Activated CD8-positive, alpha-beta memory T cell treated with anti-CD3 and anti-CD28 coated beads for 24 hours (primary cell): ENCODE results near the gene SEL1L3.
A peak's percentile ranks its signal among the peaks of the same experiment; 100 is the strongest.

Experiments
- DNase-seq: peaks from one replicate; pipeline ENCODE4 v3.0.0-alpha.2; 2020

The SEL1L3 gene

DNA sequence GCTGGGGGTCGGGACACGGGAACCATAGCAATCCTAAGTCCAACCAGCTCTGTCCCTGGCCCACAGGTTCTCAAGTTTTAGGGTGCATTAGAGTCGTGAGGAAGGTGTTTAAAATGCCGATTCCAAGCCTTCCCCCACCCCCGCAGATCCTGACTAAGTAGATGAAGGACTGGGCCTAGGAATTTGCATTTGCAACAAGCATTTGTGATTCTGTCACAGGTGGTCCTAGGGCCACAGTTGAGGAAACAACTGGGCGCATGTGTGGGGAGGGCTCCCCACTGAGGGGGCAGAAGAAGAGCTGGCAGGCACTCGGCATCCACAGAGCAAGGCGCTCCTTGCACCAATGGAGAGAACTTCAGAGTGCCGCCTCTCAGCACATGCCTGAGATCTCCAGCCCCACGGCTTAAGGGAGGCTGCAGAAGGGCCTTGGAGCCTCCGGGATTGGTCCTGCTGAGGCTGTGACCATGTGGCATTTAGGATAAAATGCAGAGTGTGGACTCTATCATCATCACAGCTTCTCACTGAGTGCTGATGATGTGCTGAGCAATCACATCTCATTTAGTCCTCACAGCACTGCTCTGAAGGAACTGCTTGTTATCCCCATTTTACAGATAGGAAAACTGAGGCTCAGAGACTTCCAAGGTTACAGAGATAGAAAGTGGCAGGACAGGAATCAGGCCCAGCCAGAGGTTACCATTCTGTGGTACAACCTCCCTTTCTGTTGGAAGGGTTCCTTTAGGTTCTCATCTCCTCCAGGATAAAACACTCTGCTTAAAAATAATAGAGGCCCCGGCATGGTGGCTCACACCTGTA lies 16.7 kb downstream of the SEL1L3 start:
- no peak for DNase-seq

DNA sequence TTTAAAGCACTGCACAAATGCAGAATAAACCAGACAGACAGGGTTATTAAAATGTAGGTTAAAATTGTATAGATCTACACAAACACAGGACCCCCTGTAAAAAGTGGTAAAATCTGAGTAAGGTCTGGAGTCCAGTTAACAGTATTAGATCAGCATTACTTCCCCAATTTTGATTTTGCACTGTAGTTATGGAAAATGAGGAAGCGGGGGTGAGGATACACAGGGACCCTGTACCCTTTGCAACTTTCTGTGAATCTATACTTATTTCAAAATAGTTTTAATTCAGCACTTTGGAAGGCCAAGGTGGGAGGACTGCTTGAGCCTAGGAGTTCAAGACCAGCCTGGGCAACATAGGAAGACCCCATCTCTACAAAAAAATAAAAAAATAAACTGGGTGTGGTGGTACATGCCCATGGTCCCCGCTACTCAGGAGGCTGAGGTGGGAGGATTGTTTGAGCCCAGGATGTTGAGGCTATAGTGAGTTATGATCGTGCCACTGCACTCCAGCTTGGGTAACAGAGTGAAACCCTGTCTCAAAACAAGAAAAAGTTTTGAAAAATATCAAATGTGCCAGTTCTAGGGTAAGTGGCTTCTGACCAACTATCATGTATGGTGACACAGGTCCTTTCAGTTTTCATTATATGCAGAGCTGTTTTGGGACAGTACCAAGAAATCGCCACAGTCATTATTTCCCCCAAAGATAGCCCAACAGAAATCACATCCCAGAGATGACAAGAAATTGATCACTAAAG lies 17.7 kb downstream of the SEL1L3 start:
- DNase-seq, result no peak

DNA sequence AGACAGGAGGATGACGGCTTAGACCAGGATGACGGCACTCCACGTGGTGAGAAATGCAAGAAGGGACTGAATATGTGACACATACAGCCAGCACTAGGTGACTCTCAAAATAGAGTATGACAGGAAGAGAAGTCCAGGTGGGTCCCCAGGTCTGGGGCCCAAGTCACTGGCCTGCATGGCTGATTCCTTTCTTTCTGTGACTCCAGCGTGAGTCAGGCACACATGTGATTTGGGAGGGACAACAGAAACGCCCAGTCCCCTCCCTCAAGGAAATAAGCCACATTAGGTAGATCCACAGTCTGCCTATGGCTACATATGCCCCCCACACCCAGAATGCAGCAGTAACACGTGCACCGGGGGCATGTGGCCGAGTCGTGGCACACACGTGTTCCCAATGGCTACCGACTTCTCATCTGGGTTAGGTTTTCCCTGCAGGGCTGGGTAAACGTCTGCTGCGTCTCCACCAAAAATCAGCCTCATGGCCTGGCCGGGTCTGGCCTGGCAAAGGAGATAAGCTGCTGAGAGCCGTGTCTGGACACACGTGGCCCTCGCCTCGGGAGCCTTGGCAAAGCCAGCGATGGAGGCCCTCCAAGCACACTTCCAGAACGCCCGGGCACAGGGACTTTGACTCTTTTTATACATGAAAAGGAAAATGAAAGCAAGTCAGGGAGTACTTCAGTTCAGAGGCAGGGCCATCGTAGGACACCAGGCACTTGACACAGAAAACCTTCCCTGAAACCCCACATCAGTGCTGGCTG lies 19.3 kb downstream of the SEL1L3 start:
- DNase-seq, result no peak

DNA sequence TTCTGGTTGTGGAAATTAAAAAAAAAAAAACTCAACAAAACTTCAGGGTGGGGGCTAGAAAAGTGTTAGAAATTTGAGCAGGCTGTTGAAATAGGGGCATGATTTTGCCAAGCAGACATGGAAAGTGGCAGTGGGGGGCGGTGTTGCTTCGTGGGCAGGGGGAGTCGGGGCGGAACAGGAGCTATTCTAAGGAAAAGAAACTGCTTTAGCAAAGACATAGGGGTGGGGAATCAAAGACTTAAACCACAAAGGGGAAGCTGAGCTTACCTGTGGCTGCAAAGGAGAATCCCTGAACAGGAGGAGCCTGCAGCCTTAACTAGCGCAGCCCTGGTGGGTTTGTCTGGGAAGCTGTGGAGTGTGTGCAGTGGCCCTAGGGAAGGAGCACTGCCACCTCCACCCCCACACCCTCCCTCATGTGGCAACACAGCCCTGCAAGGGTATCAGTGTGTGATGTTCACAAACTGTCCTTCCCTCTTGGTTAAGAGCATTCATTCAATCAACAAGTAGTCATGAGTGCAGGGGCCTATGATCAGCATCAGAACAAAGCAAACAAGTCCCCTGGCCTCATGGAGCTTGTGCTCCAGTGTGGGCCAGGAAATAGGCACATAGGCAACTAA lies 20.5 kb downstream of the SEL1L3 start:
- DNase-seq, result peak; percentile 65

DNA sequence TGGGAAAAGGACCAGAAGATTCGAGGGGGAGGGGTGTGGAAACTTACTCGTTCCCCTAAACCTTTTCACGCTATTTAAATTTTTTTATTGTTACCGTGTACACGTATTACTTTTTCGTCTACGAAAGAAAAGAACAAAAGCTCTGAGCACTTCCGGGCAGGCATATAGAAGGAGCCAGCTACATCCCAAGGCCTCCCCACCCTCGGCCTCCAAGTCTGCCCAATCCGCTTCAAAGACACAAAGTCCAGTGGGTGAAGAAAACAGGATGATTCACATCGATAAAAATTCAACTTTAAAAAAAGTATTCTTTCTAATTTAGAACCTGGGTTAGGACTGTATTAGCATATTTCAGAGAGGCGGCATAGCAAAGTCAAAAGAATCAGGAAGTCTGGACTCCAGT lies 23.1 kb downstream of the SEL1L3 start:
- DNase-seq, result no peak

DNA sequence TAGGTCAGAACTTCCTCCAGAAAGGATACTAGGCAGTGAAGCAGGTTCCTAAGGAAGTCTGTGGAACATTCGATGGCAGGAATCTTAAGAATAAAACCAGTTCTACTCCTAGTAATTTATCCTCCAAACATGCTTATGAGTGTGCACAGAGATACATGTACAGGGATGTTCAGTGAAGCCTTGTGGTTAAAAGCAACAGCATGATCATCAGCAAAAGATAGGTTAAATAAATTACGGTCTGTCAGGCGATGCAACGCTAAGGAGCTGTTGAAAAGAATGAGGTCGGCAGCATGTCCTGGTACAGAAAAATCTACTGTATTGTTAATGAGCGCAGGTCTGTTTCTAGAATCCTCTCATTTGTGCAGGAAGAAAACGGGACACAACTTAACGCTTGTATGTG lies 23.6 kb downstream of the SEL1L3 start:
- DNase-seq, result no peak

DNA sequence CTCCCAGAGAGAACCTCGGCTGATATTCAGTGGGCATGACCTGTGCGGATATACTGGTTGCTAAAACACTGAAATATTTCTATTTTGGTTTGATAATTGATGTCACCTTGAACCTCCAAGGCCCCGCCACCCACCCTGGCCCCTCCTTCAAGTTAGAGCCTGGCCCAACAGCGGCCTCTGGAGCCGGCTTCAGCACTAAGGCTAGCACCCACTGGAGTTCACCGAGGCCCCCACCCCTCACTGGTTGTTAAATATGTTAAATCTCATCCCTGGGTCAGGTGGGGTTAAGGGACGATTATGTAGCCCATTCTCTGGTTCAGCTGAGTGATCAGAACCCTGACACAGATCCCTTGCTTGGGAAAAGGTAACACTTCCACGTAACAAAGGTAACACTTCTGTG lies 24.3 kb downstream of the SEL1L3 start:
- no peak for DNase-seq

DNA sequence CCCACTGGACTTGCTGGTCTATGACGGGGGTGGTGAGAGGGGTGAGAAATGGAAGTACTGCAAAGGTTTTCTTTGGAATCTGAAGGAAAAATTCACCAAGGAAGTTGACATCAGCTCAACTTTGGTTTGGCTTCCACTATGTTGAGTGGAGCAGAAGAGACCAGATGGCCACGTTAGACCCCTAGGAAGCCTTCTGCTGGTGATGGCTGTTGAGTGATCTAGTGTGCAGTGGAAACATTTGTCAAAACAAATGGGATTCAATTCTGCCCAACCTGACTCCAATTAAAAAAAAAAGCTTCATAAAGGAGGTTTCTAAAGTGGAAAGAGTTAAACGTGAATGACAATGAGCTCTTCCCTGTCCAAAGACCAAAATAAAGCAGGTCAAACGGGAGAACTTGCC lies 25.7 kb downstream of the SEL1L3 start:
- no peak for DNase-seq

DNA sequence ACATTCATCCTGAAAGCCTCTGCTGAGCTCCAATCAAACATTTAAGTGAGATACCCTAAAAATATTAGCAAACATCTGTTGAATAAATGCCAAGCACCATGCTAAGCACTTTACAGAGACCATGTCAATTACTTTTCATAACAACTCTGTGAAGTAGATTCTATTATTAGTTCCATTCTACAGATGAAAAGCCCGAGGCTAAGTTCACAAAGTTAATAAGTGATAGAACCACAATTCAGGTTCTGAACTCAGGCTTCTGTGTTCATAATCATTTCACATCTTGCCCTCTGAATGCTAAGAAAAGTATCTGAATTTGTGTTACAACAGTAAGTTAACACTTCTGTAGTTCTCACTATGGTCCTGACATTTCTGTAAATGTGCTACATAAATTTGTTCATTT lies 27.4 kb downstream of the SEL1L3 start:
- no peak for DNase-seq

DNA sequence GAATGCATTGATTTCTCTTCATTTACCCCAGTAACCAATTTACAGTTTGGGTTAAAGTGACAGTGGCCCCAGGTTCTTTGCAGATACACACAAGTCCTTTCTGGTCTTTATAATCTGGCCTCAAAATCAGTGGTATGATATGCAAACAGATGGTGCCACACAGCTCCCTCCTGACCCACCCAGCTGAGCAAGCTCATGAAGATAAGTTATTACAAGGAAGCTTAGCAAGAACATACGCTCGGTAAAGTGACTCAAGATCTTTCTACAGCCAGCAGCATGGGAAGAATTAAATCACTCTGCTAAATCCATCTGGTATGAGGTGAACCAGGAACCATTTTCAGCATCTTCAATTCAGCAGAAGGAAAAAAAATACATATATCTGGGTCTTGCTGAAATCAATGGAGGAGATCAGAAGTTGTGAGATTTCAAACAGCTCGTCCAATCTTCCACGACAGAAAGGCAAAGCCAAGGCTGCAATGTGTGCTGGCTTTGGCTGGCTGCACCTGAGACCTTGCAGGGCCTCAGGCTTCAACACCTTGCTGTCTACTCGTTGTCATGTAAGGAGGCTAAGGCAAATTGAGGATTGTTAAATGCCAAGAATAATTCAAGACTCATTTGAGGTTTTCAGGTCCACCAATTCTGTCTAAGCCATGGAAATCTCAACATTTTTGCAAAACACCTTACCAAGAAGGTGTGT lies 28.2 kb downstream of the SEL1L3 start:
- no peak for DNase-seq

DNA sequence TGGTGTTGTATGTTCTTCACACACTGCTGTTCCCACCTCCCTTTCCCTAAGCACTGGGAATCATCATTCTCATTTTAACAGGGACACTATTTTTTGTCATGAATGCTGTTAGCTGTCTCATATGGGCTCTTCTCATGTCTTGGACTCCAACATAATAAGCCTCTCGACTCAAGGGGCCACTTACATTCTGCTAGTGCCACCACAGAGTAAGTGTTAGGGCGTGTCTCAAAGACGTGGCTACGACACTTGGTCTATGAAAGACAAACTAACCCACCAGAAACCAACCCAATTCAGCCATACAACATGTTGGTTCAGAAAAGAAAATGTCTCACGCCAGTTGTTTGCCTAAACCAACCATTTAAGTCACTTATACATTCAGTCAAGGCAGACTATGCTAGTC lies 32.2 kb downstream of the SEL1L3 start:
- DNase-seq, result no peak

DNA sequence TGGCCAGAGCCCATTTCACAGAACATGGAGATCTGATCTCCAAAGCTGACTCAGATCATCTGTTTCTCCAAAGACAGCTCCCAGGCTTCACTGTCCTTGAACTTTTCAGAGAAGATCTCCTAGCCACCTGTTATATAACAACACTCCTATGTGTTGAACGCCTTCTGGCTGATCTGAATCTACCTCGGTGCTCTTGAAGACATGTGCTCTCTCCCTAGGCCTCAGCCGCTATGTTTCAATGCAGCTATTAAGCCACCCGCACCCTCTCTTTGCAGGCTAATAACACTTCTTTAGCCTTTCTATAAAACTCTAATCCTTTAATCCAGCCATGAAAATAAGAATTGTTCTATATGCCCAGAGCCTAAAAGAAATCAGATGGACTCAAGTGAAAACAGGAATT lies 34.9 kb downstream of the SEL1L3 start:
- DNase-seq, result no peak

DNA sequence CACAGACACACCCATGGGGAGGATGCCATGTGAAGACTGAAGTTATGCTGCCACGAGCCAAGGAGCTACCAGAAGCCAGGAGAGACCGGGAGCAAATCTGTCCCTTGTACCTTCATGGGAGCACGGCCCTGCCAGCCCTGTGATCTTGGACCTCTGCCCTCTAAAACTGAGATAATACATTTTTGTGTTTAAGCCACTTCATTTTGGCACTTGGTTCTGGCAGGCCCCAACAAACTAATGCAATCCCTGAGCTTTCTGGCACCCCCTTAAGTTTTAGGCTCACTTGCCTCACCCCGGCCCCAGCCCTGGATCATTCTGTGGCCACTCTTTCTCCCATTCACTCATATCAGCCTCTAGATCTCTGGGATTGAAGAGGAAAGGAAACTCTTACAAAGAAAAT lies 35.4 kb downstream of the SEL1L3 start:
- DNase-seq, result no peak

DNA sequence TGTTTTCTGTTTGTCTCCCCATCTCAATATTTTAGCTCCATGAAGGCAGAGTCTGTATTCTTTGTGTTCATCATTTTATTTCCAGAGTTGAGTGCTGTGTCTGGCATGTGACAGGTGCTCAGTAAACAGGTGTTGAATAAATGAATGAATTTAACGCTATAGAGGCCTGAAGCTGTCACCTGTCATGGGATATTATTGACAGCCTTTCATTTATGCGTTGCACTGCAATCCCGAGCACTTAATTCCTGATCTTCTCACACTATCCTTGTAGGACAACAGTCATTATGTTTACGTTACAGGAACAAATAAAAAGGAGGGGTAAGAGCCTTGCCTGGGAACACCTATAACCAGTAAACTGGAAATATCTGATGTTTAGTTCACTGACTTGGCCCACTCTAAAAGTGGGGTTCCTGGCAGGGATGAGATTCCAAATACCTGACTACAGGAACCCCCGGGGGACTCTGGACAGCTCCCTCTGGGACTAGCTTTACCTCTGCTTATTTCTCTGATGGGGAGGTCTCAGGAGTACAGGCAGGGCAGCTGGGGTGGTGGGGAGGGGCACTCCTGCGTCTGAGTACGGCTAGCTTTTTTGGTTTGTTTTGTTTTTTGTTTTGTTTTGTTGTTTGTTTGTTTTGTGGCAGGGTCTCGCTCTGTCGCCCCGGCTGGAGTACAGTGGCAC lies 36.6 kb downstream of the SEL1L3 start:
- DNase-seq, result no peak

DNA sequence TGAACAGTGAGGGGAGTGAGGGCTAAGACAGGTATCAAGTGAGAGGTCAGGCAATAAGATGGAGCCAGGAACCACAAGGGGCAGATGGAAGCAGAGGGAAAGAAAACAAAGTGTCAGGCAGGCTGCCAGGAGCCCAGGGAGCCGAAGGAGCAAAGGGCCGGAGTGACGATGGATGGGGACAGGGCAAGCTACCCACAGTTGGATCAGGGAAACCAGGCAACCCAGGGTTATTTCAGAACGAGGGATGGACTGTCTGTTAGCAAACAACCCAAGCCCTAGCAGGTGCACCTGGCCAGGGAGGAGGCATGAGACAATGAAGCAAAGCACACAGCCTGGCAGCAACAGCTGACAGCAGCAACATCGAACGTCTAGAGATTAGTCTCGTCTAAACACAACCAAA lies 39.2 kb downstream of the SEL1L3 start:
- no peak for DNase-seq

DNA sequence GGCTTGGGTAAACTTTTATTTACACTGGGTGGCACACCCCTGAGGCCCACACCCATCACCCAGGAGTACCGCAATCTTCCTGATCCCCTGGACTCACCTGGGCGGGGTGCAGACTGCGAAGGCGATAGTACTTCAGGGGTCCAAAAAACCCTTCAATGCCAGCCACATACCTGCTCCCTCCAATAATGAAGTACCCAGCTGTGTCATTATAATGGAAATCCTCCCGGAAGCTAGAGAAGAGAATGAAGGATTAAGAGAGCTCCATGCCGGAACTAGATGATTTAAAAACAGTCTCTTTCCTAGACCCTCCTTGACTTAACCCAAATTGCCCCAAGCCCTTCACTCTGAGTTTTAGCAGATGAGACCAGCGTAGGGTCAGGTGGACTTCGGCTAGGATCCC lies 40.9 kb downstream of the SEL1L3 start:
- no peak for DNase-seq

DNA sequence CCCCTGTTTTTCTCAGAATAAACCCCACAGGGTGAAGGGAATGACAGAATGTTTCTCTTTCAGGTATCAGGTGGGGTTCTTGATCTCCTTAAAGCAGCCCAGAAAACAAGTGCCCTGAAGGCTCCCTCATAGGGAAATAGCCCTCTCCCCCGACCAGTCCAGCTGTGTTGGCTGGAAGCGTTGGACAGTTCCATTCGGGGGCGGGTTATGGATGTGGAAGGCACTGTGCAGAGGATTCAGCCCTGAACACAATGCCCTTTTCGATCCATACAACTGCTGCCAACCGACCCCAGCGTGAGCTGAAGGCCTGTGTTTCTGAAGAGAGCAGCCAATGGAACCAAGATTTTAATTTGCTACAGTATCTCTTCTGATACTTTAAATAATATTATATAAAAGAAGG lies 41.5 kb downstream of the SEL1L3 start:
- DNase-seq, result no peak

DNA sequence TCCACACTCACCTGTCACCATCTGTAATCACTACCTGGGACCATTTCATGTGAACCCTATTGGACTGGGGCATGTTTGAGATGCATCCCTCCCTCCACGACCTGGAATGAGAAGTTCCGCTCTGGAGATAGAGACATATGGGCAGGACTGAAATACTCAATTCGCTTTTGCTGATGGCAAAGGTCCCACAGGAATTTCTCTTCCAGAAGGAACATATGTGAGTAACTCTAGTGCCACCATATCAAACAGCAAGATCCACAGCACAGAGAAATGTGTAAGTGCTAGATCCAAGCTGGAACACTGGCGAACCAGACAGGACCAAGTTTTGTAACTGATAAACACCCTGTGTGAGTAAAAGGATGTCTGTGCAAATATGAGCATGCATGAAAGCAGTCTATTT lies 43.9 kb downstream of the SEL1L3 start:
- no peak for DNase-seq

DNA sequence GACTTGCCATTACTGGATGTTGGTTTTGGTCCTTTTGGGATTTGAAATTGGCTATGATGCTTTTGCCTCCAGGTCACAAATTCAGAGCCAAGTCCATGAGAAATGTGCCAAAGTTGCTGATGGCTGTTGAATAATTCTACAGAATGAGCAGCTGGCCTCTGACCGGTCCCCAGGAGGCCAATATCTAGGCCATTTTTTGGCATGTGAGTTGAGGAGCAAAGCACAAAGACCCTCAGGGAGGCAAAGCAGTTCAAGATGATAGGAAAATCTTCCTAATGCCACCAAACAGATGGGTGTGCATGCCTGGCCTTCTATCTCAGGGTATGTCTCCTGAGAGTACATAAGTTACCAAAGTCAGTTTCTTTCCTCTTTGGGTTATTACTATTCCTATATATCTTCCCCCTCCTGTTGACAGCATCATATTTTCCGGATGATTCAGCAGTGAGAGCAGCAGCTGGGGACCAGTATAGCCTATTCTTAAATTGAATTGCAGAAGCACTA lies 44.4 kb downstream of the SEL1L3 start:
- DNase-seq, result no peak

DNA sequence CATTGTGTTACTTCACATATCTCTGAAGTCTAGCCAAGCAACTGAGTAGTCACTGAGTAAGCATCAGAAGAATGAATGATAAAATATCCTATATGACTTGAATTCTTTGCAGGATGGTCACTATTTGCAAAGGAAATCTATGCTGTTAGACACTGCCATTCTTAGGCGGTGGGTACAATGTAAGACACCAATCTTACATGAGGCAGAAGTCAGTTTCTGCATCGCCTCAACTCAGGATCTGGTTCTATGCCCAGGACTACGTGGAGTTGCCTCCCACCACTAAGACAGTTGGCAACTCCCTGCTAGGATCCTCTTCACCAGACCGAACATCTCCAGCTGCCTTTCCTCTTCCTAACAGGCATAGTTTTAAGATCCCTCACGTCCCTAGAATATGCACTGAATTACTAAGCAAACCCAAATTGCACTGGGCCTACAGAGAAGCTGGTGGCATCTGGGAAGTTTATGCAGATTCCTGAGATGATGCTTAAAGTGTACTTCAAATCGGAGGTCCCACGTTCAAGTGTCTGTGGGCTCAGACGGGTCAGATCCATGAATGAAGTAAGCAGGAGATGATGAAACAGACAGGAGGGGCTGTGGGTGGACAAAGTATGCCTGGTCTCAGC lies 45.6 kb downstream of the SEL1L3 start:
- no peak for DNase-seq

DNA sequence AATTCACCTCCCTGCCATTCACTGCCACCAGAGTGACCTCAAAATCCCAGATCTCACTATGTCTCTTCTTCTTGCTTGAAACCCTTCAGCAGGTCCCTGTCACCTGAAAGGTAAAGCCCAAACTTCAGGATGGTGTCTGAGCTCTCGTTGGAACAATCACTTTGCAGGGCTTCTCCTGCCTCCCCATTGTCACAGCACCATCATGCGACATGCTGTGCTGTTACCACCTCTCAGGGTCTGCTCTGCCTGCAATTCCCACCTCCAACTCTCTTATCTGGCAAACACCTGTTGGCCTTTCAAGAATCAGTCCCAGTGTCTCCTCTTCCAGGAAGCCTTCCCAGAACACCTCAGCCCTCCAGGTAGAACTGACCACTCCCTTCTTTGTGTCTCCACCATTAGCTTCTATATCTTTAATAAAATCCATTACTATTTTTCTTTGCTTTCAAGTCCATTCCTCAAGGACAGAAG lies 46.2 kb downstream of the SEL1L3 start:
- no peak for DNase-seq
